Activated naive CD8-positive, alpha-beta T cell treated with anti-CD3 and anti-CD28 coated beads, Interleukin-2, amount 50 U/mL, for 16 hours (primary cell): Measurements from ENCODE around the gene NEUROG1.

Source experiments
- DNase-seq: peaks from one replicate; pipeline ENCODE4 v3.0.0-alpha.2; 2020; ENCODE audit warnings: low read depth, low spot score

Gene NEUROG1

DNA sequence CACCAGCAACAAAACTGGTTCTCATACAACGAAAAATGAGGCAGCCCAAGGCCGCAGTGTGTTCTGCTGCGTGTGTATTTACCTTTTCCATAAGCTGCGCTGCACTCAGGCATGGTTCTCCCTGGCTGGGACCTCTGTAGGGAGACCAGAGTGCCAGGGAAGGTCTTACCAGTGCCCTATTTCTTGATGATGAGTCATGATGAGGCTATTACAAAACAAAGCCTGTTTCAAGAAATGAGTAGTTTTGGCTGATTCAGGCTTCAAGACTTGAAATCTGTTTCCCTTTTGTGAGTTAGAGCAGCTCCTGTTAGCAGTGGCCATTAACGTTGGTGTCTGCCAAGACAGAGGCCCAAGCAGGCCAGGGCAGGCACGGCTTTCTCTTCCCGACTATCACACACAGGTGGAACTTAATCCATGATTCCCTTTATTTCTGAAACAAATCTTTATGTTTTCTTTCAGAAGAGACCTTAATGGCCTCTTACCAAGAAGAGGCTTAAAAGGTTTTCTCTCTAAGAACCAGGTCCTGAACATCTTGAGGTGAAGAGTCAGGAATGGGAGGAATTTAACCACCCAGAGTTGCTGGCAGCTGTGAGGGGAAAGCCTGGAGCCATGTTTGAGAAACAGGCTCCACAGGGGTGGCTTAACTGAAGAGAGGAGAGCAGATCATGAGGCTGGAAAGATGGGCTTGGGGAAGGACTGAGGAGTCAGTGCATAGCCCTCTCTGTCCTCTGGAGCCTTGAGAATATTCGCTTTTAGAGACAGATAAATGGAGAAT lies 42.2 kb downstream of the NEUROG1 start:
- no peak for DNase-seq

DNA sequence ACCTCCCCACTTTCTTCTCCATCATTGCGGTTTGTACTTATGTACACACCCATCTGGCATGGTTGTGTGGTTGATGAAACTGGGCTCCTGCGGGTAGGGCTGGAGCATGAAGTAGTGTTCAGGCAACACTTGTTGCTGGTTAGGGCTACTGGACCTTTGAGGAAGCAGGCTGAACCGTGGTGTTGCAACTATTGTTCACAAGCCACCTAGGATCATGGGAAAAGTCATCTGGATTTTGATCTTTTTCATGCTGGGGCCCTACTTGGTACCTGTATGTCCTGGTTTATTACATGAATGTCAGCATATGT lies 43.5 kb downstream of the NEUROG1 start:
- DNase-seq: no peak

DNA sequence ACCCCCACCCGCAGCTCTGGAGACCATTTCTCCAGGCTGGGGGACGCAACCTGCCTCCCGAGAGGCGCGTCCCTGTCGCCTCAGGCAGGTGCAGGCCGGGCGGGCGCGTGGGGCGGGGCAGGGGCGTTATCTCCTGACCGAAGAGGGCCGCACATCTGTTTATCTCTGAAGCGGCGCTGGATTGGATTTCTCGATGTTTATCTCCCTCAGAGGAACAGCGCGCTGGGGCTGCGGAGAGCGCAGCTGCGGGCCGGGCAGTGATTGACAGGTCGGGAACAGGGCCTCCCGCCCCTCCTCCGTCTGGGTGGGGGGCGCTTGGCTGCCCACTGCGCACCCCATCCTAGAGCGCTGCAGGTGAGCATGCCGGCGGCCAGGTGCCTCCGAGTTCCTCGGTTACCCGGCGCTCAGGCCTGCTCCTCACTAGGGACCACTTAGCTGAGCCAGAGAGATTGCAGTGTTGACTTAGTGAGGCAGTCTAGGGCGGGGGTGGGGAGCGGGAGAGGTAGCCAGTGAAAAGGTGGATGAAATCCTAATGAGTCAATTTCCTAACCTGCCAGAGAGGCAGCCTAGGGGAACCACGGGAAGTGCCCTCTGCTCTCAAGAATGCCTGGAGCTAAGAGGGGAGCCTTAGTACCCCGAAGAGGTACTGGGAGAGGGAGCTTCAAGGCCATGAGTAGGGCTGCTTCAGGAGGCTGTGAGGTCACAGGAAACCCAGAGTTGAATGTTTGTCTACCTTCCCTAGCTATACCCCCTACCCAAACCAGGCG lies 44.0 kb downstream of the NEUROG1 start:
- DNase-seq: no peak

DNA sequence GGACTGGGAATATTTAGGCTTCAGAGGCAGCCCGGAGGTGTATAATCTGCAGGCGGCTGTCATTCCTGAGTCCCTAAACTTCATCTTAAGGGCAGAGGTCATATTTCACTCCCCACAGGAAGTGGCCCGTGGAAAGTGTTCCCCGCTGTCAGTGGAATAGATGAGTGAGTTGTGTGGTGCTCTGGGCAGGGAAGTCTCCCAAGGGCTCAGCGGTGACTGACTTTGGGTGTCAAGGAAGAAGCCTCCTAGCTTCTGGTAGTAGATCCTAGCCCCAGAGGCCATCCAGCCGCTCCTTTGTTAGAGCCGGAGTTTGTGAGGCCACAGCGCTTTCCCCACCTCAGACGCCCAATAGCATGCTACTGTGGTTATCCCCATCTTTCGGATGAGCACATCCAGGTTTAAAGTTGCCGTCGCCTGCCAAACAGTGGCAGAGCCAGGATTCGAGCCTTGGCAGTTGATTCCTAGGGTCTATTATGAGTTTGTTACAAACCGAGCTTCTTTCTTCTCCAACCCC lies 44.7 kb downstream of the NEUROG1 start:
- no peak for DNase-seq

DNA sequence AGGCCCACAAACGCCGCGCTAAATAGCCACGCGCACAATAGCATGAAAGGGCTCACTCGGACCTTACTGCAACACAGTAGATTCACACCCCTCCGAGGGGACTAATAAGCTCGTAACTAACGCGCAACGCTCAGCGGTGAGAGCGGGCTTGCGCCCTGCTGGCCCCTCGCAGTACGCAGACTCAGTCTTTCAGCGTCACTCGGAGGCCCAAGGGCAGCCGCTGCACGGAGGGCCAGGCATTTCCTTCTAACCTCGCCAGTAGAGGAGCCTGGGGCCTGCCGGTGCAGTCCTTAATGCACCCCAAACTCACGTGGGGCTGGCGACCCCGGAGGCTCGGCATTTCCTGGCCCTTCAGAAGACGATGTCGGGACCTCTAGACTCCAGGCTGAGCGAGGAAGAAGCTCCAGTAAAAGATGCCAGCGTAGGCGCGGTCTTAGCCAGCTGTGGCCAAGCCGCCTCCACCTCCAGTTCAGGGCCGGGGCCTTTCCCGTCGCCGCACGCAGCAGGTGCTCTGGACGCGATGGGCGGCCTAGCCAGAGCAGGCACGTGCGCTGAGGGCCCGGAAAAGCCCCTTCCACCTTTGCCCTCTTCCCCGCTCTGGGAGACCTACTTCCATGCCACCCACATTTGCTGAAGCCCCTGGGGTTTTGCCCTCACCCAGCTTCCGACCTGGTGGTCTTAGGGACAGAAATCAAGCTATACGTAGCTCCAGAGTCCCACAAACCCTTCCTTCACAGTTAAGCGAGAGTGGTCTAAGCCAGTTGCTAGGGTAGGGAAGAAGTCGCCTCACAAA lies 45.3 kb downstream of the NEUROG1 start:
- no peak for DNase-seq

DNA sequence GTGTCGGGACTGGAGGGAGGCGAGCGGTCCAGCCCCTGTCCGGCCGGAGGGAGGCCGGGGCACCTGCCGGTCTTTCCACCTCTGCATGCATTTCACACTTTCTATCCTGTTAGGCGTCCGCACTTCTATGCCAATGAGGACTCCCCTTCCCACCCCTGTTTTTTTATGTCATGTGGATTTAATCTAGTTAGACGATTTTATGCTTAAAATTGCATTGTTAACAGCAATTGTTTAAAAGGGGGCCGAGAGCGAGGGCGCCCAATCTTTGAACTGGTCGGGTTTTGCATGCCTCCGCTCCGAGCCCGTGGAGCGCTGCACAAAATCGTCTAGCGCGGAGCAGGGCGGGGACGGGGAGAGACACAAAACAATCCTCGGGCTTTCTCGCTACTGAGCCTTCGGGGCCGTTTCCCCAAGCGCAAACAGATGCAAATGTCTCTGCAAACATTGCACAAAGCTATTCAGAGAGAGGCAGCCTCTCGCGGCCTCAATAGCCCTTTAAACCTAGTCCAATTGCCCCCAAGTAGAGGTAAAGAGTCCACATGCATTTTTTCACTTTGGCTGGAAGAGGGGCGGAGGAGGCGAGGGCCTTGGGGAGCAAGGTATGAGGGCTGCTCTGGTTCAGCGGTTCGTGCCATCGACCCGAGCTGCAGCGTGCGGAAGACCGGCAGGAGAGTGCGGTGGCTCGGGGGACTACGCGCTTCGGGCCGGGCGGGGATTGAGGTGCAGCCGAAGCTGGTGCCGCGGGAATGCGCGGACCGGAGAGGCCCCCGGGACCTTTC lies 46.1 kb downstream of the NEUROG1 start:
- DNase-seq: no peak

DNA sequence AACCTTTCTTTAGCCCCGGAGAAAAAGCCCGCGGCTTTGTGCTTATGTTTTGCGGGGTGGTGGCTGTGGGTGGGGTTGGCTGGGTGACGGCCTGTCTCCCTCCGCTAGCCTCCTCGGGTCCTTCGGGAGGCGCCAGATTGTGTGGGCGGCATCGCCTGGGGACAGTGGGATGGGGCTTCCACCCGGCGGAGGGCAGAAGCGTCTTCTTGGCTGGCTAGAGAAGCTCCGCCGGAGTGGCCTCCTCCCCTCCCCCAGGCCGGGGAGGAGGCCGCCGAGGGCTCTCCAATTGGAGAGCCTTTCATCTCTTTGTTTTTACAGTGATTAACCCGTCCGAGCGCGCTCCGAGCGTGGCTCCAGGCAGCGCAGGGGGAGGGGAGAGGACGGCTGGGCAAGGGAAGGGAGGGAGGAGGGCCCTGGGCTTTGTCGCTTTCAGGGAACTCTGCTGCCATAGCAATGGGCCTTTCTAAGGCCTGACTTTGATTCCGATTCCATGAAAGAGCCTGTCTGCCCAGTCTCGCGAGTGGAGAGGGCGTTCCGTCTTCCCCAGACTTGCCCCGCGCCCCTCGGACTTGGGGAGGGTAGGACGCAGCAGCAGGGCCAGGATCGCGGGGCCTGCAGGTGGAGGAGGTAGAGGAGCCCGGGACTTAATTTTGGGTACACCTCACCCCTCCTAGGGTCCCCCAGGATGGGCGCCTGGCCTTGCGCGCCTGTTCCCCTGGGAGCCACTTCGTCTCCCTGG lies 46.9 kb downstream of the NEUROG1 start:
- DNase-seq: no peak

DNA sequence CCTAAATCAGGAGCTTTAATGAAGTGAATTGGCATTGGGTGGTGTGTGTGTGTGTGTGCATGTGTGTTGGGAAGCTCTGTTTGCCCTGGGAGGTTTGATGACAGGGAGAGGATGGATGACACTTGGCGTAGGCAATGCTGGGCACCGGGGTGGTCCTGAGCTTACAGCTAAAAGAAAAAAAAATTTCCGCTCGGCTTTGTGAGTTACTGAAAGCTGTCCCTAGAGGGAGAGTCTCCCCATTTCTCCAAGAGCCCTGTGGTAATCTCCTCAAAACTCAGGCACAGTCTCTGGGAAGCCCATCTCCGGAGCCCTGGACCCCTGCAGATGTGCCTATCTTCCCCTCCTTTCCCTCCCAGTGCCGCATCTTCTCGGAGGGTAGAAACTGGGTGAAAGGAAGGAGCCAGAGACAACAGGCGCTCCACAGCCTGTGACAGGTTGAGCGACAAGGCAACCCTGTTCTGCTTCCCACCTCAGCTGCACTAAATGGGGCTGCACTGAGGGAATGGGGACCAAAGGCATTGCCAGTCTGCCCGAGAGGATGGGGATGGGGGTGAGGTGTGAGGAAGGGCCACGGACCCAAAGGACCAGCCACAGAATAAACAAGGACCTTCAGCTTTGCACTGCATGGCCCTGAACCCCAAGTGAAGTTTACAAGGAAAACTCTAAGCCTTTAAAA lies 47.8 kb downstream of the NEUROG1 start:
- DNase-seq: no peak

DNA sequence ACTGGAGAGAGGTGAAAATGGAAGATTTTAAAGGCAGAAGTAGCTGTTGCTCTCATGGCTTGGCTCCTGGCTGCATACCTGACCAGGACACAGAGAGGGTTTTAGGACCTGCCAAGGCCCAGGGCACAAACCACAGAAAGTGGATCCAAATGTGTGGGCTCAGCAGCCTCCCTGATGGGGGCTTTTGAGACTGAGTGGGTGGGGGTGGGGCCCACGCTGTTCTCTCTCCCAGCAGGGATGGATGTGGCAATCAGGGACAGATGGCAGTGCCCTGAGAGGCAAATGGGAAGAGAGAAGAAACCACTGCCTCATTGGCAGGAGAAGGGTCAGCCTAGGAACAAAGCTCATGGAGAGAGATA lies 48.7 kb downstream of the NEUROG1 start:
- DNase-seq: no peak

DNA sequence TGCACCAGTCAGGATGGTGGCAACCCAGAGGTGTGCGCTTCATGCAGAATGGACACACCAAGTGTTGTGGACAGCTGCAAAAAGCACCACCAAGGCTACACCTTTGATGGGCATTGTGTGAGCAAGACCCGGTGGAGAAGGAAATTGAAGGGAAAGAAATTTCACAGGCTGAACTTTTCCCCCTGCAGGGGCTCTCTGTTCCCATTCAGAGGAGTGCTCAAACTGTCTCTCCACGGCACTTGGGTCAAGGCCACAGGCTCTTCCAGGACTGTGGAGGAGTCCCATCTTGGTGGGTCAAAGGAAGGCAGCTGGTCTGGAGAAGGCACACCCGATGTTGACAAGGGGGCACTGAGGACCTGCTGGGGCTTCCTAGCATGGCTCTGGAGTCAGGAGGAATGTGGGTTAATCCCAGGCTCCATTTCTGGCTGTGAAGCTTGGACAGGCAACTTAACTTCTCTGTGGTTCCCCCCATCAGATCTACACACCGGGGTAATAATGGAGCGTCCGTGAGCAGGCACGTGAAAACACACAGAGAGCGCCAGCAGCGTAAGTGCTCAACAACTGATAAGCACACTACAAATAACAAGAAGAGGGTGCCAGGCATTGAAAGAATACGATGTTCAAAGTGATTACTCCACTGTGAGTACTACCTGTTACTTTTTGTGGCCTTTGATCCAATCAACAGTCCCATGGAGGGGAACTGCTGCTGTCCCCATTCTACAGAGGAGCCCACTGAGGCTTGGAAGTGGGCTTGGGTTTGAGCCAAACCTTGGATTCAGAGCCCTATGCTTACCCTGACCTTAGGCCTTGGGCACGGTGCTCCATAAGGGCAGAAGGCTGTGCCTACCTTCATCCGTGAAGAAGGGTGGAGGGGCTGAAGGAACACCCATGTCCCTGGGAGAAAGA lies 49.4 kb downstream of the NEUROG1 start:
- DNase-seq: no peak

DNA sequence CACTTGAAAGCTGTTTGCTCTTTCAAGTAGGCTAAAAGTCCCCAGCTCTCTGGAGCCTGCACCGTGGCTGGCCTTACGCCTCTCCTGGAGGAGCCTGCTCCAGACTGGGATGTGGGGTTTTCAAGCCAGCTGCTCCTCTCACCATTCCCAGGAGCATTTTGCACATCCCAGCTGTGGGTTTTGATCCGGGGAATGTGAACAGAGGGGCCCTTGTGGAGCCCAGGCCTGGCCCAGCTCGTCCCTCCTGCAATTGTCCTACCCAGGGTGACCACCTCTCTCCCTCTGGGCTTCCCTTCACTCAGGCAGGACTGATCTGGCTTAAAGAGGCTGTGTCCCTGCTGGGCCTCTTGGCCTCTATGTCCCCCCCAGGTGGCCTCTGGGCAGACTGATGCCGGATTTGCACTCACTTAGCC lies 51.1 kb downstream of the NEUROG1 start:
- no peak for DNase-seq
